ENCODE data around the gene RTP2.
A peak's percentile ranks its signal among the peaks of the same experiment; 100 is the strongest.

RTP2 gene

GRCh38 chr3:187673012-187673411 lies 29.3 kb downstream of the RTP2 start:
- DNase-seq, result no peak

GRCh38 chr3:187669675-187670504 lies 32.5 kb downstream of the RTP2 start, which contains the start of gene SST:
TSS of gene SST (minus strand) at chr3:187670394. CDS start at chr3:187670291, 103 bp downstream.
- peak in 2 of 56 donors; percentile 2 to 9 for DNase-seq

- DNase-seq, result no peak
These were observed 34.8 kb downstream of the RTP2 start for GRCh38 chr3:187667526-187667925.

GRCh38 chr3:187665764-187666402 lies 36.5 kb downstream of the RTP2 start:
- no peak for DNase-seq

- no peak for DNase-seq
These were observed 37.3 kb downstream of the RTP2 start for GRCh38 chr3:187665010-187665409.

GRCh38 chr3:187662848-187663409 lies 39.4 kb downstream of the RTP2 start:
- DNase-seq, result no peak

GRCh38 chr3:187661267-187661666 lies 41.1 kb downstream of the RTP2 start:
- no peak for DNase-seq

- DNase-seq, result no peak
These were observed 51.1 kb downstream of the RTP2 start for GRCh38 chr3:187651282-187651681.

Measured in amygdala (tissue), 56 donors.